HepG2 (cell line): ENCODE measurements around the gene MAT2A. TPM values are rescaled to one million over a fixed set of nuclear protein-coding genes. Genes with fewer than 3 reads are reported as not detected.

Experiments
- ARNTL ChIP-seq: sonication (generic); formaldehyde crosslinking; IDR thresholded peaks from 2 replicates; pipeline ENCODE4 v1.4.0; 2020; ENCODE audit warnings: mild to moderate bottlenecking, missing genetic modification reagents
- CERS6 ChIP-seq: sonication (generic); formaldehyde crosslinking; IDR thresholded peaks from 2 replicates; pipeline ENCODE4 v1.5.0; 2020; ENCODE audit warnings: missing genetic modification reagents
- DDIT3 ChIP-seq: sonication (generic); formaldehyde crosslinking; IDR thresholded peaks from 2 replicates; pipeline ENCODE4 v1.4.0; 2020; ENCODE audit warnings: mild to moderate bottlenecking, missing genetic modification reagents
- ERF ChIP-seq: IDR thresholded peaks from 2 replicates; pipeline ENCODE4 v1.6.1; 2018; ENCODE audit warnings: missing biosample characterization, missing genetic modification reagents
- FUBP1 ChIP-seq: sonication (generic); formaldehyde crosslinking; IDR thresholded peaks from 2 replicates; pipeline ENCODE4 v1.5.1; 2020; ENCODE audit warnings: missing genetic modification reagents, mild to moderate bottlenecking, borderline replicate concordance
- HNRNPLL ChIP-seq: fragments of 200-400 bp; formaldehyde crosslinking; IDR thresholded peaks from 2 replicates; pipeline ENCODE4 v1.6.1; 2017; ENCODE audit warnings: mild to moderate bottlenecking, low read depth, low read length; ENCODE audit not compliant: poor library complexity, severe bottlenecking
- MAFF ChIP-seq: IDR thresholded peaks from 2 replicates; pipeline ENCODE4 v1.6.1; 2011; ENCODE audit warnings: low read depth, low read length, improper control_type of control experiment
- PAWR ChIP-seq: sonication (generic); formaldehyde crosslinking; IDR thresholded peaks from 2 replicates; pipeline ENCODE4 v1.4.0; 2020; ENCODE audit warnings: missing genetic modification reagents, mild to moderate bottlenecking, borderline replicate concordance
- RFXANK ChIP-seq: IDR thresholded peaks from 2 replicates; pipeline ENCODE4 v1.6.1; 2016
- SNAPC2 ChIP-seq: sonication (generic); formaldehyde crosslinking; IDR thresholded peaks from 2 replicates; pipeline ENCODE4 v1.8.1; 2022; ENCODE audit warnings: mild to moderate bottlenecking, missing genetic modification reagents
- SNRNP70 ChIP-seq: fragments of 200-400 bp; formaldehyde crosslinking; IDR thresholded peaks from 2 replicates; pipeline ENCODE4 v1.6.1; 2017; ENCODE audit warnings: mild to moderate bottlenecking, low read depth, low read length, moderate library complexity
- TEAD3 ChIP-seq: optimal IDR thresholded peaks from 2 replicates; pipeline ENCODE3; 2016; ENCODE audit warnings: borderline replicate concordance
- ZBTB26 ChIP-seq: IDR thresholded peaks from 2 replicates; pipeline ENCODE4 v1.6.1; 2016; ENCODE audit warnings: missing compliant biosample characterization, missing genetic modification reagents, borderline replicate concordance
- ZFP62 ChIP-seq: sonication (generic); formaldehyde crosslinking; IDR thresholded peaks from 2 replicates; pipeline ENCODE4 v1.4.0; 2020; ENCODE audit warnings: missing genetic modification reagents
- ZNF101 ChIP-seq: sonication (generic); formaldehyde crosslinking; IDR thresholded peaks from 2 replicates; pipeline ENCODE4 v1.4.0; 2020; ENCODE audit warnings: mild to moderate bottlenecking, low read depth, missing genetic modification reagents, borderline replicate concordance
- ZNF143 ChIP-seq: sonication (generic); formaldehyde crosslinking; IDR thresholded peaks from 2 replicates; pipeline ENCODE4 v1.4.0; 2020; ENCODE audit warnings: missing genetic modification reagents
- ZNF207 ChIP-seq: fragments of 450-650 bp; IDR thresholded peaks from 2 replicates; pipeline ENCODE4 v1.6.1; 2016; ENCODE audit warnings: antibody characterized with exemption, borderline replicate concordance
- ZNF256 ChIP-seq: sonication (generic); formaldehyde crosslinking; conservative IDR thresholded peaks from 2 replicates; pipeline ENCODE4 v1.4.0; 2020; ENCODE audit warnings: missing genetic modification reagents
- ZNF350 ChIP-seq: sonication (generic); formaldehyde crosslinking; IDR thresholded peaks from 2 replicates; pipeline ENCODE4 v1.4.0; 2020; ENCODE audit warnings: mild to moderate bottlenecking, low read depth, missing genetic modification reagents, borderline replicate concordance
- ZNF451 ChIP-seq: sonication (generic); formaldehyde crosslinking; IDR thresholded peaks from 2 replicates; pipeline ENCODE4 v1.5.0; 2020; ENCODE audit warnings: mild to moderate bottlenecking, missing genetic modification reagents
- ZNF556 ChIP-seq: sonication (generic); formaldehyde crosslinking; IDR thresholded peaks from 2 replicates; pipeline ENCODE4 v1.4.0; 2020; ENCODE audit warnings: mild to moderate bottlenecking, missing genetic modification reagents, borderline replicate concordance
- ZNF597 ChIP-seq: sonication (generic); formaldehyde crosslinking; IDR thresholded peaks from 2 replicates; pipeline ENCODE4 v1.5.0; 2020; ENCODE audit warnings: missing genetic modification reagents
- ZNF598 ChIP-seq: sonication (generic); formaldehyde crosslinking; IDR thresholded peaks from 2 replicates; pipeline ENCODE4 v1.5.1; 2020; ENCODE audit warnings: mild to moderate bottlenecking, missing genetic modification reagents, borderline replicate concordance
- ZNF644 ChIP-seq: IDR thresholded peaks from 2 replicates; pipeline ENCODE4 v1.6.1; 2016; ENCODE audit warnings: low read depth
- ZNF691 ChIP-seq: sonication (generic); formaldehyde crosslinking; IDR thresholded peaks from 2 replicates; pipeline ENCODE4 v1.4.0; 2020; ENCODE audit warnings: missing genetic modification reagents, low read depth, mild to moderate bottlenecking, borderline replicate concordance
- ZSCAN9 ChIP-seq: IDR thresholded peaks from 2 replicates; pipeline ENCODE4 v1.6.1; 2016; ENCODE audit warnings: borderline replicate concordance
- polyA plus RNA-seq, 8 experiments: library from polyadenylated mRNA; depleted of rRNA in 3 of 8; stranded (reverse) in 7 of 8; unstranded in 1 of 8; fragments of >200 nt; fragmentation: Illumina TruSeq in 4 of 8; extraction: Trizol in 4 of 8; gene quantifications; 2 replicates each; pipeline versions ENCODE4 v1.2.1 to v1.2.3, GENCODE V29; 2011 to 2016; ENCODE audit warnings: low read depth in 4 of 8, missing spikeins in 1 of 8, mixed read lengths in 1 of 8; ENCODE audit not compliant: insufficient read depth in 1 of 8
- total RNA-seq, 5 experiments: library from RNA; depleted of rRNA; stranded (reverse); fragments of >200 nt; fragmentation: Illumina TruSeq; extraction: Trizol; gene quantifications; 2 replicates each; pipeline ENCODE4 v1.2.3, GENCODE V29; 2016; ENCODE audit warnings: low read depth in 1 of 5

The MAT2A gene
- total and polyA plus RNA-seq, 2 of the 13 experiments (the other 11 are each of a cell fraction or from before 2014, with no cell fraction given), result 155 to 331 TPM

- TF ChIP-seq ZNF597 (CRISPR knock-in tag), result no peak
- no peak for TF ChIP-seq PAWR (CRISPR knock-in tag)
- TF ChIP-seq RFXANK (CRISPR knock-in tag), result no peak
- no peak for TF ChIP-seq ZNF691 (CRISPR knock-in tag)
- no peak for TF ChIP-seq SNAPC2 (CRISPR knock-in tag)
- TF ChIP-seq ZBTB26 (CRISPR knock-in tag), result peak; percentile 76; the same call in 1 of the 2 replicates
- no peak for TF ChIP-seq ARNTL (CRISPR knock-in tag)
- TF ChIP-seq TEAD3 (CRISPR knock-in tag), result peak; percentile 46
- no peak for TF ChIP-seq SNRNP70
- TF ChIP-seq ZSCAN9 (CRISPR knock-in tag), result no peak
- TF ChIP-seq ZNF598, result no peak
- no peak for TF ChIP-seq ZNF556
- TF ChIP-seq ZNF143 (CRISPR knock-in tag), result no peak
- no peak for TF ChIP-seq ERF (CRISPR knock-in tag)
- TF ChIP-seq ZNF350, result no peak
- TF ChIP-seq DDIT3 (CRISPR knock-in tag), result no peak
- TF ChIP-seq ZNF101 (CRISPR knock-in tag), result no peak
- TF ChIP-seq ZNF256 (CRISPR knock-in tag), result no peak
- no peak for TF ChIP-seq HNRNPLL
- no peak for TF ChIP-seq ZNF207
- no peak for TF ChIP-seq ZNF451
- no peak for TF ChIP-seq MAFF
- TF ChIP-seq CERS6, result no peak
- no peak for TF ChIP-seq ZNF644 (CRISPR knock-in tag)
- no peak for TF ChIP-seq FUBP1 (CRISPR knock-in tag)
- TF ChIP-seq ZFP62 (CRISPR knock-in tag), result no peak
Observed at GRCh38 chr2:85593023-85593422, 54.1 kb downstream of the MAT2A start (continued).
